C4-2B (cell line): ENCODE measurements around the gene STRA8.

Source experiments
- H3K27ac ChIP-seq: fragments of 450-650 bp; 2 replicates; pipeline ENCODE4 v1.5.1; 2017
- CTCF ChIP-seq: fragments of 450-650 bp; conservative IDR thresholded peaks from 2 replicates; pipeline ENCODE4 v1.5.1; 2017; ENCODE audit warnings: mild to moderate bottlenecking
- ZFX ChIP-seq: fragments of 450-650 bp; IDR thresholded peaks from 2 replicates; pipeline ENCODE4 v1.6.1; 2017

Gene STRA8

GRCh38 chr7:135195968-135196629, 37.5 kb upstream of the STRA8 start:
- no peak for TF ChIP-seq CTCF
- no peak for TF ChIP-seq ZFX
- no peak overlapping the region for H3K27ac ChIP-seq

GRCh38 chr7:135197343-135197742, 36.3 kb upstream of the STRA8 start:
- H3K27ac ChIP-seq: no peak overlapping the region
- TF ChIP-seq ZFX: no peak
- TF ChIP-seq CTCF: no peak

GRCh38 chr7:135197906-135198655, 35.6 kb upstream of the STRA8 start:
- no peak overlapping the region for H3K27ac ChIP-seq
- TF ChIP-seq CTCF: no peak
- TF ChIP-seq ZFX: no peak

- H3K27ac ChIP-seq: no peak overlapping the region
- TF ChIP-seq ZFX (no peak), CTCF (no peak)
Observed at GRCh38 chr7:135199439-135199838, 34.2 kb upstream of the STRA8 start.

GRCh38 chr7:135200821-135201331, 32.8 kb upstream of the STRA8 start:
- H3K27ac ChIP-seq: no peak overlapping the region
- TF ChIP-seq ZFX (no peak), CTCF (no peak)

- TF ChIP-seq CTCF (no peak), ZFX (no peak)
- H3K27ac ChIP-seq: no peak overlapping the region
Observed at GRCh38 chr7:135201350-135201749, 32.3 kb upstream of the STRA8 start.

GRCh38 chr7:135204341-135204749, 29.3 kb upstream of the STRA8 start:
- no peak for TF ChIP-seq ZFX
- TF ChIP-seq CTCF: no peak
- H3K27ac ChIP-seq: no peak overlapping the region
